AG10803 (cell line): ENCODE results near the gene DNAJB11.

ENCODE experiments used
- DNase-seq: peaks from one replicate; pipeline ENCODE4 v3.0.0; 2010; ENCODE audit warnings: low read depth
- H3K4me3 ChIP-seq: 2 replicates; pipeline ENCODE4 v1.5.1; 2011; ENCODE audit warnings: mild to moderate bottlenecking, low read length, control low read depth
- CTCF ChIP-seq: conservative IDR thresholded peaks from 2 replicates; pipeline ENCODE4 v1.5.1; 2011; ENCODE audit warnings: mild to moderate bottlenecking, low read length, control low read depth, inconsistent platforms

Gene DNAJB11

GRCh38 chr3:186596568-186597287 is 26.2 kb downstream of the DNAJB11 start:
- peak; percentile 7 for DNase-seq
- no peak for TF ChIP-seq CTCF
- no peak overlapping the region for H3K4me3 ChIP-seq

- H3K4me3 ChIP-seq = no peak overlapping the region
- TF ChIP-seq CTCF = no peak
- peak; percentile 55 for DNase-seq
Measured at GRCh38 chr3:186598108-186598784, 27.7 kb downstream of the DNAJB11 start.

GRCh38 chr3:186598794-186599141 is 28.2 kb downstream of the DNAJB11 start:
- DNase-seq = no peak
- H3K4me3 ChIP-seq = no peak overlapping the region
- no peak for TF ChIP-seq CTCF

GRCh38 chr3:186599142-186599784 is 28.7 kb downstream of the DNAJB11 start:
- no peak for TF ChIP-seq CTCF

GRCh38 chr3:186599785-186600166 is 29.3 kb downstream of the DNAJB11 start:
- no peak for DNase-seq
- no peak overlapping the region for H3K4me3 ChIP-seq
- no peak for TF ChIP-seq CTCF

More at GRCh38 chr3:186599142-186599784, 28.7 kb downstream of the DNAJB11 start:
- no peak overlapping the region for H3K4me3 ChIP-seq
- DNase-seq = no peak

GRCh38 chr3:186600896-186601295 is 30.4 kb downstream of the DNAJB11 start:
- no peak for DNase-seq
- TF ChIP-seq CTCF = no peak

GRCh38 chr3:186603159-186603558 is 32.6 kb downstream of the DNAJB11 start:
- H3K4me3 ChIP-seq = no peak overlapping the region
- TF ChIP-seq CTCF = no peak
- DNase-seq = no peak

More at GRCh38 chr3:186600896-186601295, 30.4 kb downstream of the DNAJB11 start:
- H3K4me3 ChIP-seq = no peak overlapping the region
